Upper lobe of left lung (tissue), 4 donors: Measurements from ENCODE around the gene TENM4.

ENCODE experiments used
- POLR2AphosphoS5 ChIP-seq, 2 donors: sonication (generic); formaldehyde crosslinking; IDR thresholded peaks; one replicate each; pipeline ENCODE4 v1.5.1; 2017; ENCODE audit warnings: antibody characterized with exemption in 2 of 2
- TF ChIP-seq, protein P1 (sequence below), 6 experiments: fragments of 450-650 bp in 4 of 6; fragments of 200-600 bp in 2 of 6; sonication (generic) in 2 of 6; IDR thresholded peaks; one replicate each; pipeline ENCODE4 v1.5.1; 2016 to 2019; ENCODE audit warnings: antibody characterized with exemption in 6 of 6

DNA sequence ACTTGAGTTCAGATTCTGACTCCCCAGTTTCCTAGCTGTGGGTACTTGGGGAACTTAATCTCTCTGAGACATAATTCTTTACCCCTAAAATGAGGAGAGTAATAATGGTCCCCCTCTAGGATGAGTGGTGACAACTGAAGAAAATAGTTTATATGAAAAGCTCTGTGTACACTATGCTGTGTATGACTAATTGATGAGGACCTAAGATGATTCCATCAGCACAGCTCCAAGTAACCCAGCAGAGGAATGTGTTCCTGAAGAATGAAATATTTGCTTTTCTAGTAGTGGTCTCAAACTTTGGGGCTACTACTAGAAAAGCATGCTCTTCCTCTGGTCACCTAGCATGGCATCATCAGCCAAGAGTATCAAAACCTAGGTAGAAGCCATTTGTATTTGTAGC is 648.9 kb downstream of the TENM4 start:
- TF ChIP-seq, protein P1, sequence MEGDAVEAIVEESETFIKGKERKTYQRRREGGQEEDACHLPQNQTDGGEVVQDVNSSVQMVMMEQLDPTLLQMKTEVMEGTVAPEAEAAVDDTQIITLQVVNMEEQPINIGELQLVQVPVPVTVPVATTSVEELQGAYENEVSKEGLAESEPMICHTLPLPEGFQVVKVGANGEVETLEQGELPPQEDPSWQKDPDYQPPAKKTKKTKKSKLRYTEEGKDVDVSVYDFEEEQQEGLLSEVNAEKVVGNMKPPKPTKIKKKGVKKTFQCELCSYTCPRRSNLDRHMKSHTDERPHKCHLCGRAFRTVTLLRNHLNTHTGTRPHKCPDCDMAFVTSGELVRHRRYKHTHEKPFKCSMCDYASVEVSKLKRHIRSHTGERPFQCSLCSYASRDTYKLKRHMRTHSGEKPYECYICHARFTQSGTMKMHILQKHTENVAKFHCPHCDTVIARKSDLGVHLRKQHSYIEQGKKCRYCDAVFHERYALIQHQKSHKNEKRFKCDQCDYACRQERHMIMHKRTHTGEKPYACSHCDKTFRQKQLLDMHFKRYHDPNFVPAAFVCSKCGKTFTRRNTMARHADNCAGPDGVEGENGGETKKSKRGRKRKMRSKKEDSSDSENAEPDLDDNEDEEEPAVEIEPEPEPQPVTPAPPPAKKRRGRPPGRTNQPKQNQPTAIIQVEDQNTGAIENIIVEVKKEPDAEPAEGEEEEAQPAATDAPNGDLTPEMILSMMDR (IDR thresholded peaks at IDR 0.05): no peak
- no peak for TF ChIP-seq POLR2AphosphoS5 (IDR thresholded peaks at IDR 0.05)
